PFSK-1 (cell line): ENCODE data around the gene WDR91.

Source experiments
- POLR2AphosphoS5 ChIP-seq: IDR thresholded peaks from 2 replicates; pipeline ENCODE4 v1.6.1; 2012; ENCODE audit warnings: low read depth, mild to moderate bottlenecking, control low read depth, low read length, moderate library complexity
- SIN3A ChIP-seq: IDR thresholded peaks from 2 replicates; pipeline ENCODE4 v1.6.1; 2012; ENCODE audit warnings: mild to moderate bottlenecking, low read length, moderate library complexity, borderline replicate concordance; ENCODE audit not compliant: insufficient read depth
- TAF1 ChIP-seq: IDR thresholded peaks from 2 replicates; pipeline ENCODE4 v1.6.1; 2012; ENCODE audit warnings: low read length, control low read depth, borderline replicate concordance; ENCODE audit not compliant: insufficient read depth
- TF ChIP-seq, protein P1 (sequence below), 2 experiments: IDR thresholded peaks; 2 replicates each; pipeline versions ENCODE4 v1.6.1 to v1.8.0; 2011 to 2012; ENCODE audit warnings: low read depth in 2 of 2, low read length in 2 of 2, control low read depth in 1 of 2, inconsistent platforms in 1 of 2, mild to moderate bottlenecking in 1 of 2, moderate library complexity in 1 of 2; ENCODE audit not compliant: insufficient read depth in 1 of 2

DNA sequence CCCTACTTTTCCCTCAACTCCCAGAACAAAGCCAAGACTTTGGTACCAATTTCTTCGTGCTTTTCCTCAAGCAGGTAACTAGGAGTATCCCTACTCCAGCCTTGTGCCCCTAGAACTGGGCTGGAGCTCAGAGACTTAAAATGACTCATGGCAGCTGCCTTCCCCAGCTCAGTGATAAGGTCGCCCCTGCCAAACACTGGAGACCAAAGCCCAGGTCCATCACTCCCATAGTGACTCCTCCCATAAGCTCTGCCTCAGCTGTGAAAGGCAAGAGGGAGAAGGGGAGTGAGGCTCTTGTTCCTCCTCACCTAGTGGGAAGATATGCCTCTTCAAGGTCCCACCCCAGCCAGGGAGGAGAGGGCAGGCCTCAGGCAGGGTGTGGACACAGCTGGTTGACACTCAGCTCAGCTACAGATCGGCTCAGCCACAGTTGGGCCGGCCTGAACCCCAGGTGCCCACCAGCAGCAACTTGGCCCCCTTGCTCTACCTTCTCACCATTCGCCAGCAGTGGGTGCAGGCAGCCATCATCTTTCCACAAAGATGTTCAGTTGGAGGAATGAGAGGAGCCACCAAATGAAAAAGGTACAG is 27.0 kb downstream of the WDR91 start:
- TF ChIP-seq POLR2AphosphoS5 (no peak), TAF1 (no peak), SIN3A (no peak)
- TF ChIP-seq, protein P1, sequence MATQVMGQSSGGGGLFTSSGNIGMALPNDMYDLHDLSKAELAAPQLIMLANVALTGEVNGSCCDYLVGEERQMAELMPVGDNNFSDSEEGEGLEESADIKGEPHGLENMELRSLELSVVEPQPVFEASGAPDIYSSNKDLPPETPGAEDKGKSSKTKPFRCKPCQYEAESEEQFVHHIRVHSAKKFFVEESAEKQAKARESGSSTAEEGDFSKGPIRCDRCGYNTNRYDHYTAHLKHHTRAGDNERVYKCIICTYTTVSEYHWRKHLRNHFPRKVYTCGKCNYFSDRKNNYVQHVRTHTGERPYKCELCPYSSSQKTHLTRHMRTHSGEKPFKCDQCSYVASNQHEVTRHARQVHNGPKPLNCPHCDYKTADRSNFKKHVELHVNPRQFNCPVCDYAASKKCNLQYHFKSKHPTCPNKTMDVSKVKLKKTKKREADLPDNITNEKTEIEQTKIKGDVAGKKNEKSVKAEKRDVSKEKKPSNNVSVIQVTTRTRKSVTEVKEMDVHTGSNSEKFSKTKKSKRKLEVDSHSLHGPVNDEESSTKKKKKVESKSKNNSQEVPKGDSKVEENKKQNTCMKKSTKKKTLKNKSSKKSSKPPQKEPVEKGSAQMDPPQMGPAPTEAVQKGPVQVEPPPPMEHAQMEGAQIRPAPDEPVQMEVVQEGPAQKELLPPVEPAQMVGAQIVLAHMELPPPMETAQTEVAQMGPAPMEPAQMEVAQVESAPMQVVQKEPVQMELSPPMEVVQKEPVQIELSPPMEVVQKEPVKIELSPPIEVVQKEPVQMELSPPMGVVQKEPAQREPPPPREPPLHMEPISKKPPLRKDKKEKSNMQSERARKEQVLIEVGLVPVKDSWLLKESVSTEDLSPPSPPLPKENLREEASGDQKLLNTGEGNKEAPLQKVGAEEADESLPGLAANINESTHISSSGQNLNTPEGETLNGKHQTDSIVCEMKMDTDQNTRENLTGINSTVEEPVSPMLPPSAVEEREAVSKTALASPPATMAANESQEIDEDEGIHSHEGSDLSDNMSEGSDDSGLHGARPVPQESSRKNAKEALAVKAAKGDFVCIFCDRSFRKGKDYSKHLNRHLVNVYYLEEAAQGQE (IDR thresholded peaks at IDR 0.05; ENCODE audit: insufficient read depth in 1 of 2, low read depth in 2 of 2, low read length in 2 of 2) = no peak
